NT2/D1 (cell line): ENCODE results near the gene KDM4C.
"Not testable (repeated sequence)": the region's sequence is repeated elsewhere in the genome, so short reads cannot be mapped to it uniquely, and the experiment has no call there.

Experiments
- DNase-seq: peaks from one replicate; pipeline ENCODE4 v3.0.0-alpha.2; 2011; ENCODE audit warnings: low read depth, low spot score
- H3K27me3 ChIP-seq: 2 replicates; pipeline ENCODE4 v1.6.0; 2011; ENCODE audit warnings: mild to moderate bottlenecking; ENCODE audit not compliant: insufficient read length, insufficient read depth
- H3K36me3 ChIP-seq: 2 replicates; pipeline ENCODE4 v1.6.1; 2011; ENCODE audit warnings: mild to moderate bottlenecking, low read length, mixed read lengths; ENCODE audit not compliant: insufficient read depth, insufficient read length
- H3K4me1 ChIP-seq: 2 replicates; pipeline ENCODE4 v1.5.1; 2011; ENCODE audit not compliant: insufficient read depth, insufficient read length
- H3K4me3 ChIP-seq: 2 replicates; pipeline ENCODE4 v1.5.1; 2011; ENCODE audit warnings: low read depth; ENCODE audit not compliant: insufficient read length
- H3K9ac ChIP-seq: 2 replicates; pipeline ENCODE4 v1.6.0; 2011; ENCODE audit warnings: low read depth; ENCODE audit not compliant: insufficient read length
- H3K9me3 ChIP-seq: 2 replicates; pipeline ENCODE4 v1.5.1; 2011; ENCODE audit warnings: mild to moderate bottlenecking, low read length; ENCODE audit not compliant: insufficient read depth
- SUZ12 ChIP-seq: IDR thresholded peaks from 2 replicates; pipeline ENCODE4 v1.6.1; 2011; ENCODE audit not compliant: insufficient read length, insufficient read depth; ENCODE audit errors: extremely low read depth
- YY1 ChIP-seq: IDR thresholded peaks from 2 replicates; pipeline ENCODE4 v1.6.1; 2011; ENCODE audit not compliant: insufficient read length, insufficient read depth
- ZNF274 ChIP-seq: IDR thresholded peaks from 2 replicates; pipeline ENCODE4 v1.6.1; 2011; ENCODE audit warnings: mild to moderate bottlenecking, low read depth, low read length

The KDM4C gene

GRCh38 chr9:6946583-6947166 is 188.9 kb downstream of the KDM4C start:
- H3K4me1 ChIP-seq = no peaks in the 10 kb centered on the region
- no peak for DNase-seq
- H3K36me3 ChIP-seq = no peaks in the 10 kb centered on the region
- no peak for TF ChIP-seq SUZ12
- no peak for TF ChIP-seq ZNF274
- TF ChIP-seq YY1 = no peak
- no peak overlapping the region for H3K9ac ChIP-seq
- H3K9me3 ChIP-seq = peaks cover 22% of the 10 kb centered on the region
- H3K27me3 ChIP-seq = no peaks in the 10 kb centered on the region
- H3K4me3 ChIP-seq = no peak overlapping the region

- H3K36me3 ChIP-seq, H3K4me1 ChIP-seq, H3K4me3 ChIP-seq, DNase-seq, H3K27me3 ChIP-seq, H3K9ac ChIP-seq: not testable (repeated sequence)
- H3K9me3 ChIP-seq = peaks cover 22% of the 10 kb centered on the region
Observed at GRCh38 chr9:6948921-6949320, 191.1 kb downstream of the KDM4C start.

- H3K9ac ChIP-seq = no peak overlapping the region
- H3K4me1 ChIP-seq = no peaks in the 10 kb centered on the region
- no peaks in the 10 kb centered on the region for H3K36me3 ChIP-seq
- H3K9me3 ChIP-seq = peaks cover 4% of the 10 kb centered on the region
- peak; percentile 62 for DNase-seq
- H3K4me3 ChIP-seq = no peak overlapping the region
- TF ChIP-seq SUZ12 (no peak), YY1 (no peak), ZNF274 (no peak)
- no peaks in the 10 kb centered on the region for H3K27me3 ChIP-seq
Observed at GRCh38 chr9:6955251-6955921, 197.6 kb downstream of the KDM4C start.

- DNase-seq = no peak
- Histone ChIP-seq H3K36me3 (no peaks in the 10 kb centered on the region), H3K9me3 (no peaks in the 10 kb centered on the region), H3K4me1 (no peaks in the 10 kb centered on the region), H3K4me3 (no peak overlapping the region), H3K9ac (no peak overlapping the region), H3K27me3 (no peaks in the 10 kb centered on the region)
- TF ChIP-seq SUZ12 = no peak
- no peak for TF ChIP-seq YY1
- TF ChIP-seq ZNF274 = no peak
Observed at GRCh38 chr9:6956879-6957278, 199.1 kb downstream of the KDM4C start.

GRCh38 chr9:6959270-6960000 is 201.7 kb downstream of the KDM4C start:
- TF ChIP-seq YY1 = no peak
- no peak for TF ChIP-seq ZNF274
- TF ChIP-seq SUZ12 = no peak
- Histone ChIP-seq H3K36me3 (no peaks in the 10 kb centered on the region), H3K27me3 (no peaks in the 10 kb centered on the region), H3K9me3 (no peaks in the 10 kb centered on the region), H3K4me3 (no peak overlapping the region), H3K4me1 (no peaks in the 10 kb centered on the region), H3K9ac (no peak overlapping the region)
- no peak for DNase-seq

- no peak for TF ChIP-seq YY1
- TF ChIP-seq SUZ12 = no peak
- TF ChIP-seq ZNF274 = no peak
- Histone ChIP-seq H3K4me1 (no peaks in the 10 kb centered on the region), H3K36me3 (no peaks in the 10 kb centered on the region), H3K9ac (no peak overlapping the region), H3K9me3 (no peaks in the 10 kb centered on the region), H3K4me3 (no peak overlapping the region), H3K27me3 (no peaks in the 10 kb centered on the region)
- DNase-seq = no peak
Observed at GRCh38 chr9:6960777-6961176, 203.0 kb downstream of the KDM4C start.

- Histone ChIP-seq H3K27me3 (no peaks in the 10 kb centered on the region), H3K4me1 (no peaks in the 10 kb centered on the region), H3K9ac (no peak overlapping the region), H3K9me3 (no peaks in the 10 kb centered on the region), H3K36me3 (no peaks in the 10 kb centered on the region), H3K4me3 (no peak overlapping the region)
- no peak for DNase-seq
- no peak for TF ChIP-seq SUZ12
- TF ChIP-seq YY1 = no peak
Observed at GRCh38 chr9:6961845-6962522, 204.2 kb downstream of the KDM4C start.
